ENCODE measurements around the gene MYBPHL. TPM values are rescaled to one million over a fixed set of nuclear protein-coding genes. Genes with fewer than 3 reads are reported as not detected.

MYBPHL gene
- total RNA-seq, 1 donor from 2014 or later = not detected

DNA sequence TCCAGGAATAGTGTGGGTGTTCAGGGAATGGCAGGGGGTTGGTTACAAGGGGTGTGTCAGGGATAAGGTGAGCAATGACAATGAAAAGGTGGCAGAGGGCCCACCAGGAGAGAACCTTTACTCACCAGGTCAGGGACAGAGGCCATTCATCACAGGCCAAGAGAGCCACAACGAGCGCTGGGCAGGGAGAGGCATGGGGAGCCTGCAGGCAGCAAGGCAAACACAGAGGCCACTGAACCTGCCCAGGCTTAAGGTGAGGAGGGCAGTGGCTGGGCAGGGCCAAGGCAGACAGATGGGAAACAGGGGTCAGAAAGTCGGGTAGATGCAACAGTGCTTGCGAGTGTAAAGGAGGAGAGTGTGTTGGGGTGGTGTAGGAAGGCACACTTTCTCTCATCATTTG is 28.3 kb upstream of the MYBPHL start:
- no peak overlapping the region for H3K4me3 ChIP-seq
- no peak overlapping the region for H3K27ac ChIP-seq
- peaks cover 0 to 25% of the 10 kb centered on the region in 2 donors for H3K9me3 ChIP-seq
- DNase-seq (ENCODE audit: low spot score in 2 of 2) = no peak
- H3K27me3 ChIP-seq = no peaks in the 10 kb centered on the region
- intact Hi-C loops (cut with DNase I) = no loop called here
- peaks cover 86 to 98% of the 10 kb centered on the region in 2 donors for H3K36me3 ChIP-seq
- TF ChIP-seq, protein P1, sequence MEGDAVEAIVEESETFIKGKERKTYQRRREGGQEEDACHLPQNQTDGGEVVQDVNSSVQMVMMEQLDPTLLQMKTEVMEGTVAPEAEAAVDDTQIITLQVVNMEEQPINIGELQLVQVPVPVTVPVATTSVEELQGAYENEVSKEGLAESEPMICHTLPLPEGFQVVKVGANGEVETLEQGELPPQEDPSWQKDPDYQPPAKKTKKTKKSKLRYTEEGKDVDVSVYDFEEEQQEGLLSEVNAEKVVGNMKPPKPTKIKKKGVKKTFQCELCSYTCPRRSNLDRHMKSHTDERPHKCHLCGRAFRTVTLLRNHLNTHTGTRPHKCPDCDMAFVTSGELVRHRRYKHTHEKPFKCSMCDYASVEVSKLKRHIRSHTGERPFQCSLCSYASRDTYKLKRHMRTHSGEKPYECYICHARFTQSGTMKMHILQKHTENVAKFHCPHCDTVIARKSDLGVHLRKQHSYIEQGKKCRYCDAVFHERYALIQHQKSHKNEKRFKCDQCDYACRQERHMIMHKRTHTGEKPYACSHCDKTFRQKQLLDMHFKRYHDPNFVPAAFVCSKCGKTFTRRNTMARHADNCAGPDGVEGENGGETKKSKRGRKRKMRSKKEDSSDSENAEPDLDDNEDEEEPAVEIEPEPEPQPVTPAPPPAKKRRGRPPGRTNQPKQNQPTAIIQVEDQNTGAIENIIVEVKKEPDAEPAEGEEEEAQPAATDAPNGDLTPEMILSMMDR (IDR thresholded peaks at IDR 0.05) = no peak
- H3K4me1 ChIP-seq = no peaks in the 10 kb centered on the region

DNA sequence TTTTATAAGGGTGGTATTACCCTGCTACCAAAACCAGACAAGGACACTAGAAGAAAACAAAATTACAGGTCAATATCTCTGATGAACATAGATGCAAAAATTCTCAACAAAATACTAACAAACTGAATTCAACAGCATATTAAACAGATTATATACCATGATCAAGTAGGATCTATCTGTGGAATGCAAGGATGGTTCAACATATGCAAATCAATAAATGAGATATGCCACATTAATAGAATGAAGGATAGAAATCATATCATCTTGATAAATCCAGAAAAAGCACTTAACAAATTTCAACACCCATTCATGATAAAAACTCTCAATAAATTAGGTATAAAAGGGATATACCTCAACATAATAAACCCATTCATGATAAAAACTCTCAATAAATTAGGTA is 24.3 kb upstream of the MYBPHL start:
- DNase-seq (ENCODE audit: low spot score in 2 of 2) = no peak
- TF ChIP-seq, protein P1 (IDR thresholded peaks at IDR 0.05) = no peak
- no peaks in the 10 kb centered on the region for H3K4me1 ChIP-seq
- intact Hi-C loops (cut with DNase I) = no loop called here
- H3K27ac ChIP-seq = no peak overlapping the region
- no peak overlapping the region for H3K4me3 ChIP-seq
- H3K9me3 ChIP-seq = peaks cover 0 to 25% of the 10 kb centered on the region in 2 donors
- no peaks in the 10 kb centered on the region for H3K27me3 ChIP-seq
- H3K36me3 ChIP-seq = peaks cover 89 to 97% of the 10 kb centered on the region in 2 donors

DNA sequence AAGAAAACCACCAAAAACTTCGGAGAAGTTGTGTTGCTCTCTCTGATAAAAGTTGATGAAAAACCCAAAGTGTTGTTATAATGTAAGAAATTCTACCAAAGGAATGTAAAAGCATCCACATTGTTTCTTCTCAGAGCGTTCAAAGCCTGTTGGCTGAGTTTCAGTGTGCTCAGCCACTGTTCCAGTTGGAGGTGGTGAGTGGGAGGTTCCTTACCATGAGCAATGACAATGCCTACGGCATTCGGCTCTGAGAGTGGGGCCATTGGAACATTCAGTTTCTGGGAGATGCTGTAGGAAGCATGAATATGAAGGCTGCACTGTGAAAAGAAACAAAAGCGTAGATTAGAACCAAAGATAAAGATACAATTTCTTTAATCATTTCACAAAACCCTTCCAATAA is 20.5 kb upstream of the MYBPHL start:
- intact Hi-C loops (cut with DNase I) = no loop called here
- DNase-seq (ENCODE audit: low spot score in 2 of 2) = no peak
- H3K9me3 ChIP-seq = peaks cover 0 to 17% of the 10 kb centered on the region in 2 donors
- H3K27ac ChIP-seq = no peak overlapping the region
- peaks cover 87 to 97% of the 10 kb centered on the region in 2 donors for H3K36me3 ChIP-seq
- TF ChIP-seq, protein P1 (IDR thresholded peaks at IDR 0.05) = no peak
- no peak overlapping the region for H3K4me3 ChIP-seq
- H3K4me1 ChIP-seq = no peaks in the 10 kb centered on the region
- H3K27me3 ChIP-seq = no peaks in the 10 kb centered on the region

- TF ChIP-seq, protein P1 (IDR thresholded peaks at IDR 0.05) = no peak
- intact Hi-C loops (cut with DNase I) = no loop called here
- DNase-seq (ENCODE audit: low spot score in 2 of 2) = no peak
- Histone ChIP-seq H3K27me3 (no peaks in the 10 kb centered on the region), H3K4me3 (no peak overlapping the region), H3K9me3 (no peaks in the 10 kb centered on the region), H3K27ac (no peak overlapping the region), H3K36me3 (peaks cover 92 to 97% of the 10 kb centered on the region in 2 donors), H3K4me1 (no peaks in the 10 kb centered on the region)
Observed at GRCh38 chr1:109322974-109323373, 16.2 kb upstream of the MYBPHL start.

GRCh38 chr1:109319114-109319513 is 12.3 kb upstream of the MYBPHL start:
- DNase-seq (ENCODE audit: low spot score in 2 of 2) = no peak
- Histone ChIP-seq H3K4me1 (no peaks in the 10 kb centered on the region), H3K27me3 (no peaks in the 10 kb centered on the region), H3K4me3 (no peak overlapping the region), H3K27ac (no peak overlapping the region), H3K36me3 (peaks cover 92 to 100% of the 10 kb centered on the region in 2 donors), H3K9me3 (no peaks in the 10 kb centered on the region)
- TF ChIP-seq, protein P1 (IDR thresholded peaks at IDR 0.05) = no peak
- intact Hi-C loops (cut with DNase I) = no loop called here

GRCh38 chr1:109316506-109316905 is 9.7 kb upstream of the MYBPHL start:
- DNase-seq (ENCODE audit: low spot score in 2 of 2) = no peak
- no peak overlapping the region for H3K4me3 ChIP-seq
- H3K27ac ChIP-seq = no peak overlapping the region
- H3K27me3 ChIP-seq = no peaks in the 10 kb centered on the region
- H3K4me1 ChIP-seq = no peaks in the 10 kb centered on the region
- H3K36me3 ChIP-seq = peaks cover 85 to 98% of the 10 kb centered on the region in 2 donors
- TF ChIP-seq, protein P1 (IDR thresholded peaks at IDR 0.05) = no peak
- intact Hi-C loops (cut with DNase I) = no loop called here
- H3K9me3 ChIP-seq = no peaks in the 10 kb centered on the region

All from ascending aorta (tissue), 2 donors.